ENCODE results near the gene STMND1.
"Not testable (repeated sequence)": the region's sequence is repeated elsewhere in the genome, so short reads cannot be mapped to it uniquely, and the experiment has no call there.

DNA sequence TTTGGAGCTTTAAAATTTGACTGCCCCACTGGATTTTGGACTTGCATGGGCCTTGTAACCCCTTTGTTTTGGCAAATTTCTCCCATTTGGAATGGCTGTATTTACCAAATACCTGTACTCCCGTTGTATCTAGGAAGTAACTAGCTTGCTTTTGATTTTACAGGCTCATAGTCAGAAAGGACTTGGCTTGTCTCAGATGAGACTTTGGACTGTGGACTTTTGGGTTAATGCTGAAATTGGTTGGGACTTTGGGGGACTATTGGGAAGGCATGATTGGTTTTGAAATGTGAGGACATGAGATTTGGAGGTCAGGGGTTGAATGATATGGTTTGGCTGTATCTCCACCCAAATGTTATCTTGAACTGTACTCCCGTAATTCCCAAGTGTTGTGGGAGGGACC lies 31.4 kb upstream of the STMND1 start:
- TF ChIP-seq, protein P1, sequence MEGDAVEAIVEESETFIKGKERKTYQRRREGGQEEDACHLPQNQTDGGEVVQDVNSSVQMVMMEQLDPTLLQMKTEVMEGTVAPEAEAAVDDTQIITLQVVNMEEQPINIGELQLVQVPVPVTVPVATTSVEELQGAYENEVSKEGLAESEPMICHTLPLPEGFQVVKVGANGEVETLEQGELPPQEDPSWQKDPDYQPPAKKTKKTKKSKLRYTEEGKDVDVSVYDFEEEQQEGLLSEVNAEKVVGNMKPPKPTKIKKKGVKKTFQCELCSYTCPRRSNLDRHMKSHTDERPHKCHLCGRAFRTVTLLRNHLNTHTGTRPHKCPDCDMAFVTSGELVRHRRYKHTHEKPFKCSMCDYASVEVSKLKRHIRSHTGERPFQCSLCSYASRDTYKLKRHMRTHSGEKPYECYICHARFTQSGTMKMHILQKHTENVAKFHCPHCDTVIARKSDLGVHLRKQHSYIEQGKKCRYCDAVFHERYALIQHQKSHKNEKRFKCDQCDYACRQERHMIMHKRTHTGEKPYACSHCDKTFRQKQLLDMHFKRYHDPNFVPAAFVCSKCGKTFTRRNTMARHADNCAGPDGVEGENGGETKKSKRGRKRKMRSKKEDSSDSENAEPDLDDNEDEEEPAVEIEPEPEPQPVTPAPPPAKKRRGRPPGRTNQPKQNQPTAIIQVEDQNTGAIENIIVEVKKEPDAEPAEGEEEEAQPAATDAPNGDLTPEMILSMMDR (IDR thresholded peaks at IDR 0.05), result not testable (repeated sequence)
- not testable (repeated sequence) for TF ChIP-seq USF1 (CRISPR knock-in tag; IDR thresholded peaks at IDR 0.05); SP1 (CRISPR knock-in tag; conservative IDR thresholded peaks at IDR 0.05); PREB (CRISPR knock-in tag; IDR thresholded peaks at IDR 0.05; ENCODE audit: borderline replicate concordance); GTF2I (CRISPR knock-in tag; conservative IDR thresholded peaks at IDR 0.05); IRF2 (CRISPR knock-in tag; IDR thresholded peaks at IDR 0.05; ENCODE audit: borderline replicate concordance, low read depth); CREM (CRISPR knock-in tag; IDR thresholded peaks at IDR 0.05); ATF2 (CRISPR knock-in tag; IDR thresholded peaks at IDR 0.05; ENCODE audit: borderline replicate concordance, low read depth); TEAD1 (CRISPR knock-in tag; IDR thresholded peaks at IDR 0.05); NR3C1 (CRISPR knock-in tag; conservative IDR thresholded peaks at IDR 0.05; ENCODE audit: low read depth); SMAD4 (CRISPR knock-in tag; IDR thresholded peaks at IDR 0.05); FOXK1 (CRISPR knock-in tag; IDR thresholded peaks at IDR 0.05); ZNF263 (CRISPR knock-in tag; IDR thresholded peaks at IDR 0.05; ENCODE audit: low read depth)
